Measurements from ENCODE around the gene KRT31. TPM values are rescaled to one million over a fixed set of nuclear protein-coding genes. Genes with fewer than 3 reads are reported as not detected.

The KRT31 gene
- total and polyA plus RNA-seq, 2 of the 8 experiments (the other 6 are each of a cell fraction or from before 2014, with no cell fraction given), result not detected

GRCh38 chr17:41428591-41429291 lies 31.3 kb upstream of the KRT31 start:
- no peaks in the 10 kb centered on the region for H3K36me3 ChIP-seq (ENCODE audit: control insufficient read depth in 2 of 4, insufficient read depth in 4 of 4, low read length in 3 of 4)
- TF ChIP-seq JUND (IDR thresholded peaks at IDR 0.05; ENCODE audit: low read length), result peak; percentile 65; the same call in 1 of the 2 replicates
- no peak for TF ChIP-seq TCF12 (IDR thresholded peaks at IDR 0.05; ENCODE audit: low read depth, low read length)
- H3K4me2 ChIP-seq (ENCODE audit: insufficient read depth in 1 of 2, low read depth in 2 of 2, low read length in 2 of 2), result no peak overlapping the region
- FAIRE-seq (no peak), DNase-seq (ENCODE audit: low read depth in 1 of 2, low spot score in 2 of 2) (no peak)
- no peaks in the 10 kb centered on the region for H4K20me1 ChIP-seq (replicated peaks in 1 of 2; ENCODE audit: control insufficient read depth in 1 of 2, insufficient read depth in 2 of 2, low read length in 2 of 2)
- no peaks in the 10 kb centered on the region for H3K79me2 ChIP-seq (ENCODE audit: control insufficient read depth in 1 of 2, insufficient read depth in 2 of 2, low read length in 2 of 2)
- H2BK20ac ChIP-seq (ENCODE audit: low read length), result no peak overlapping the region
- ChIA-PET CTCF (ENCODE audit: partially characterized antibody) (interaction anchor here (1.2 to 2.0 kb wide), 2 partner anchors 11 to 220 kb away, joined by 3 to 14 read pairs; no protein-coding TSS in a partner anchor), POLR2A (ENCODE audit: partially characterized antibody) (no interaction called here)
- H4K91ac ChIP-seq (replicated peaks; ENCODE audit: insufficient read length, low read length), result no peak overlapping the region
- no peak overlapping the region for H2BK12ac ChIP-seq (ENCODE audit: low read depth, low read length)
- no peak overlapping the region for H3K56ac ChIP-seq (replicated peaks; ENCODE audit: insufficient read length, low read depth, low read length)
- no peak overlapping the region for H3K4me3 ChIP-seq (ENCODE audit: extremely low read depth in 1 of 4, insufficient read depth in 2 of 4, low read depth in 3 of 4, low read length in 4 of 4)
- H3K27me3 ChIP-seq (replicated peaks in 1 of 4; ENCODE audit: control insufficient read depth in 3 of 4, extremely low read depth in 1 of 4, insufficient read depth in 3 of 4, low read length in 3 of 4), result no peaks in the 10 kb centered on the region
- H3K14ac ChIP-seq (ENCODE audit: insufficient read length), result no peak overlapping the region
- no peak overlapping the region for H3K4ac ChIP-seq (replicated peaks; ENCODE audit: insufficient read length, low read depth, low read length)
- H3K9ac ChIP-seq (replicated peaks in 1 of 4; ENCODE audit: extremely low read depth in 1 of 4, low read depth in 3 of 4, low read length in 3 of 4), result no peak overlapping the region
- no peak overlapping the region for H2BK5ac ChIP-seq (ENCODE audit: low read depth, low read length)
- WGBS, 2 experiments (ENCODE audit: extremely low coverage in 1 of 2, insufficient coverage in 1 of 2, insufficient read length in 1 of 2, insufficient replicate concordance in 2 of 2, low coverage in 1 of 2, low lambda C conversion rate in 2 of 2, missing lambda C conversion rate in 1 of 2), result 76% methylated on average over 4 of the region's 4 CpGs; no CpG with 5 or more reads in 1 of the 2 experiments
- H2BK15ac ChIP-seq (ENCODE audit: low read length), result no peak overlapping the region
- no peaks in the 10 kb centered on the region for H3K79me1 ChIP-seq (ENCODE audit: low read depth, low read length)
- no peaks in the 10 kb centered on the region for H3K23me2 ChIP-seq (ENCODE audit: low read depth, low read length)
- no peak overlapping the region for H2AK5ac ChIP-seq (ENCODE audit: low read depth, low read length)
- no peaks in the 10 kb centered on the region for H3K9me3 ChIP-seq (ENCODE audit: insufficient read depth in 2 of 2, low read depth in 1 of 2, low read length in 1 of 2)
- H3K27ac ChIP-seq (ENCODE audit: low read depth, low read length), result no peak overlapping the region
- no peak overlapping the region for H2AFZ ChIP-seq (ENCODE audit: low read length)
- no peak overlapping the region for H4K8ac ChIP-seq (ENCODE audit: extremely low read depth, insufficient read depth, low read length)
- H4K5ac ChIP-seq (ENCODE audit: insufficient read length, low read depth, low read length), result no peak overlapping the region
- H3K18ac ChIP-seq (ENCODE audit: extremely low read depth, low read length), result no peak overlapping the region
- H2BK120ac ChIP-seq (replicated peaks; ENCODE audit: low read depth, low read length), result no peak overlapping the region
- no peak overlapping the region for H3K23ac ChIP-seq (ENCODE audit: insufficient read length)
- H3K4me1 ChIP-seq (replicated peaks in 1 of 4; ENCODE audit: control insufficient read depth in 3 of 4, insufficient read depth in 4 of 4, low read length in 3 of 4), result peaks cover 0 to 3% (median 0%) of the 10 kb centered on the region in 4 experiments; a peak in 1 of 7 replicates
